K562 (cell line): ENCODE data around the gene IL17D. TPM values are rescaled to one million over a fixed set of nuclear protein-coding genes. Genes with fewer than 3 reads are reported as not detected.
A peak's percentile ranks its signal among the peaks of the same experiment; 100 is the strongest.

Source experiments
- ATAC-seq: fragments of 200-7000 bp; cut with Tn5 transposase; 3 replicates; pipeline ENCODE4 v1.9.1; 2020; ENCODE audit warnings: moderate library complexity
- BruUV-seq: library from RNA; stranded (reverse); fragments of 400-500 nt; replicated peaks from 2 replicates; lab custom pipeline; 2021; lab: Mats Ljungman, UMichigan
- CTCF ChIA-PET: fragments of 300-600 bp; formaldehyde crosslinking; extraction: SDS; loops from one replicate; lab custom pipeline; 2021; ENCODE audit warnings: low intra/inter-chr PET ratio; lab: Yijun Ruan, JAX
- POLR2A ChIA-PET: fragments of 300-600, 350-650 bp; sonication (Branson Sonifier 250); formaldehyde crosslinking; extraction: SDS; loops from one replicate; lab custom pipeline; 2021; ENCODE audit warnings: antibody characterized with exemption, inconsistent platforms; lab: Yijun Ruan, JAX
- DNase-seq, 4 experiments: peaks; one replicate each; pipeline versions ENCODE4 v3.0.0 to v3.0.0-alpha.2; 2011 to 2018; ENCODE audit warnings: low spot score in 3 of 4, mixed read lengths in 3 of 4; ENCODE audit errors: extremely low read depth in 1 of 4
- FAIRE-seq: peaks from 2 replicates; lab custom pipeline; 2011; peaks lifted over from hg19 to GRCh38; lab: Jason Lieb, UNC
- H2AFZ ChIP-seq: 2 replicates; pipeline ENCODE4 v1.6.0; 2011; ENCODE audit warnings: low read depth, low read length, control low read depth, inconsistent platforms
- H3K27ac ChIP-seq: fragments of 200-600 bp; 3 replicates; pipeline ENCODE4 v1.8.0; 2011; ENCODE audit warnings: low read depth, mild to moderate bottlenecking, control low read depth, inconsistent platforms, low read length, moderate library complexity, mixed read lengths; ENCODE audit errors: extremely low read depth
- H3K27me3 ChIP-seq, 2 experiments: fragments of 300-600 bp in 1 of 2; 2 replicates in 1 of 2; 3 replicates in 1 of 2; pipeline versions ENCODE4 v1.6.0 to v1.8.0; 2011; ENCODE audit warnings: inconsistent platforms in 2 of 2, low read length in 2 of 2, mild to moderate bottlenecking in 1 of 2, mixed read lengths in 1 of 2, moderate library complexity in 1 of 2; ENCODE audit not compliant: control insufficient read depth in 2 of 2, insufficient read depth in 2 of 2
- H3K36me3 ChIP-seq: fragments of 300-600 bp; 3 replicates; pipeline ENCODE4 v1.8.0; 2011; ENCODE audit warnings: mild to moderate bottlenecking, low read length, inconsistent platforms; ENCODE audit not compliant: control insufficient read depth, insufficient read depth
- H3K4me1 ChIP-seq, 2 experiments: fragments of 200-600 bp in 1 of 2; replicated peaks in 1 of 2; 2 replicates in 1 of 2; 3 replicates in 1 of 2; pipeline versions ENCODE4 v1.5.1 to v1.8.0; 2011; ENCODE audit warnings: inconsistent platforms in 2 of 2, low read length in 2 of 2, mild to moderate bottlenecking in 1 of 2, mixed read lengths in 1 of 2, moderate library complexity in 1 of 2; ENCODE audit not compliant: control insufficient read depth in 2 of 2, insufficient read depth in 2 of 2
- H3K4me2 ChIP-seq: 2 replicates; pipeline ENCODE4 v1.6.1; 2011; ENCODE audit warnings: low read length, control low read depth, inconsistent platforms, mixed read lengths; ENCODE audit not compliant: insufficient read depth
- H3K4me3 ChIP-seq: fragments of 200-600 bp; sonication (generic), shearing (Covaris generic); 2 replicates; pipeline ENCODE4 v1.5.1; 2016; ENCODE audit warnings: control low read depth, inconsistent platforms
- H3K79me2 ChIP-seq: fragments of 200-600 bp; 3 replicates; pipeline ENCODE4 v1.8.0; 2011; ENCODE audit warnings: low read length, inconsistent platforms; ENCODE audit not compliant: control insufficient read depth, insufficient read depth
- H3K9ac ChIP-seq, 2 experiments: 2 replicates each; pipeline versions ENCODE4 v1.6.0 to v1.6.1; 2011; ENCODE audit warnings: low read depth in 2 of 2, low read length in 2 of 2, control low read depth in 1 of 2, inconsistent platforms in 1 of 2, mild to moderate bottlenecking in 1 of 2, mixed read lengths in 1 of 2; ENCODE audit not compliant: insufficient read depth in 1 of 2
- H3K9me1 ChIP-seq: one replicate; pipeline ENCODE4 v1.6.0; 2011; ENCODE audit warnings: inconsistent platforms, mild to moderate bottlenecking, low read length, moderate library complexity; ENCODE audit not compliant: control insufficient read depth, insufficient read depth
- H3K9me3 ChIP-seq: replicated peaks from 2 replicates; pipeline ENCODE4 v1.5.1; 2011; ENCODE audit warnings: low read depth, low read length, inconsistent platforms; ENCODE audit not compliant: control insufficient read depth, insufficient read depth
- H4K20me1 ChIP-seq: replicated peaks from 2 replicates; pipeline ENCODE4 v1.6.1; 2011; ENCODE audit warnings: low read length, inconsistent platforms, mixed read lengths; ENCODE audit not compliant: control insufficient read depth, insufficient read depth
- ARID4B ChIP-seq: sonication (generic); formaldehyde crosslinking; IDR thresholded peaks from 2 replicates; pipeline ENCODE4 v1.8.0; 2022; ENCODE audit warnings: mild to moderate bottlenecking, missing genetic modification reagents
- ATF1 ChIP-seq, 2 experiments: fragments of 450-650 bp in 1 of 2; IDR thresholded peaks; 2 replicates each; pipeline ENCODE4 v1.6.1; 2016; ENCODE audit warnings: missing compliant biosample characterization in 1 of 2, missing genetic modification characterization in 1 of 2
- CBX3 ChIP-seq, 2 experiments: IDR thresholded peaks; 1 replicate in 1 of 2; 2 replicates in 1 of 2; pipeline ENCODE4 v1.6.1; 2012; ENCODE audit warnings: inconsistent platforms in 2 of 2, low read length in 2 of 2, borderline replicate concordance in 1 of 2, control low read depth in 1 of 2
- EGR1 ChIP-seq: fragments of 450-650 bp; conservative IDR thresholded peaks from 2 replicates; pipeline ENCODE4 v1.6.1; 2017; ENCODE audit warnings: mild to moderate bottlenecking
- JUNB ChIP-seq: fragments of 450-650 bp; formaldehyde crosslinking; conservative IDR thresholded peaks from 2 replicates; pipeline ENCODE4 v1.4.0; 2020; ENCODE audit warnings: mild to moderate bottlenecking
- NUFIP1 ChIP-seq: fragments of 450-650 bp; IDR thresholded peaks from 2 replicates; pipeline ENCODE4 v1.6.1; 2018; ENCODE audit not compliant: partially characterized antibody
- RBM39 ChIP-seq: fragments of 200-400 bp; formaldehyde crosslinking; optimal IDR thresholded peaks from 2 replicates; pipeline ENCODE3; 2018; ENCODE audit warnings: low read depth, low read length
- TEAD2 ChIP-seq: fragments of 450-650 bp; IDR thresholded peaks from 2 replicates; pipeline ENCODE4 v1.6.1; 2016; ENCODE audit warnings: missing genetic modification characterization, control low read depth, missing compliant biosample characterization
- TRIM28 ChIP-seq: fragments of 450-650 bp; IDR thresholded peaks from 2 replicates; pipeline ENCODE4 v1.6.1; 2017
- WGBS: fragments of 100-300 bp; shearing (Covaris generic); methylation state at CpG from one replicate; pipeline ENCODE4 v1.1.6; 2016; ENCODE audit warnings: low coverage, mixed read lengths; ENCODE audit not compliant: insufficient coverage; ENCODE audit errors: missing lambda C conversion rate; 5-methylcytosine and 5-hydroxymethylcytosine counted together
- in situ Hi-C: fragments of 300-500 bp; cut with MboI; formaldehyde crosslinking; loops from 4 replicates; pipeline ENCODE4 v1.15.0; 2018; ENCODE audit warnings: inconsistent platforms, mixed read lengths
- intact Hi-C: fragments of 100-400 bp; cut with micrococcal nuclease; formaldehyde crosslinking; loops from 2 replicates; pipeline ENCODE4 v1.14.2; 2022
- polyA plus RNA-seq, 8 experiments: library from polyadenylated mRNA; depleted of rRNA in 4 of 8; stranded (reverse) in 5 of 8; unstranded in 3 of 8; fragments of >200 nt; fragmentation: Nextera tagmentation in 2 of 8; fragmentation: Illumina TruSeq in 1 of 8; extraction: Ambion mirVana in 2 of 8; extraction: Trizol in 1 of 8; gene quantifications; 2 replicates each; pipeline versions ENCODE4 v1.2.1 to v1.2.3, GENCODE V29; 2011 to 2014; ENCODE audit warnings: inconsistent platforms in 1 of 8, missing spikeins in 1 of 8
- total RNA-seq, 7 experiments: library from RNA; depleted of rRNA in 6 of 7; stranded (reverse); fragments of >200 nt in 6 of 7; fragmentation: Illumina TruSeq in 2 of 7; extraction: Trizol in 2 of 7; gene quantifications; 2 replicates each; pipeline versions ENCODE4 v1.2.1 to v1.2.3, GENCODE V29; 2011 to 2021; ENCODE audit warnings: low replicate concordance in 1 of 7

IL17D gene
- total and polyA plus RNA-seq, 9 of the 15 experiments (the other 6 are each of a cell fraction or from before 2014, with no cell fraction given): 0.04 to 0.55 (median 0.13) TPM; not detected in 4

GRCh38 chr13:20718958-20719566 is 15.6 kb downstream of the IL17D start:
- ChIA-PET POLR2A (no interaction called here), CTCF (no interaction called here)
- WGBS: 2% methylated on average over 6 of the region's 12 CpGs
- ATAC-seq (no peak), DNase-seq (no peak), FAIRE-seq (no peak)
- in situ Hi-C loops: loop anchor here (5.0 to 10.0 kb wide), 2 partner anchors 206 to 227 kb away; no protein-coding TSS in a partner anchor
- H3K9ac ChIP-seq: no peak overlapping the region
- no peaks in the 10 kb centered on the region for H3K9me3 ChIP-seq
- no peak overlapping the region for H3K27ac ChIP-seq
- no peak overlapping the region for H3K4me2 ChIP-seq
- H3K79me2 ChIP-seq: no peaks in the 10 kb centered on the region
- no peaks in the 10 kb centered on the region for H3K9me1 ChIP-seq
- peaks cover 0 to 16% of the 10 kb centered on the region in 2 experiments; a peak in 2 of 5 replicates for H3K27me3 ChIP-seq
- no peaks in the 10 kb centered on the region for H4K20me1 ChIP-seq
- H3K4me3 ChIP-seq: no peak overlapping the region
- intact Hi-C loops: no loop called here
- BruUV-seq: no TSS peak
- no peak overlapping the region for H2AFZ ChIP-seq
- no peaks in the 10 kb centered on the region for H3K36me3 ChIP-seq
- TF ChIP-seq EGR1 (peak; percentile 22), CBX3 (IDR thresholded peaks at IDR 0.05; ENCODE audit: borderline replicate concordance in 1 of 2, low read length in 2 of 2) (no peak), TRIM28 (no peak), TEAD2 (tag) (no peak), ATF1 (CRISPR knock-in tag; IDR thresholded peaks at IDR 0.05) (no peak), ATF1 (tag; IDR thresholded peaks at IDR 0.05) (no peak), ARID4B (no peak), RBM39 (no peak), JUNB (no peak), NUFIP1 (no peak)
- TF ChIP-seq, all 486 proteins: peak for 1
- H3K4me1 ChIP-seq: peaks cover 0 to 22% of the 10 kb centered on the region in 2 experiments; a peak in 3 of 5 replicates
